Activated CD8-positive, alpha-beta T cell treated with anti-CD3 and anti-CD28 coated beads for 36 hours (primary cell): ENCODE results near the gene TGFBR2. TPM values are rescaled to one million over a fixed set of nuclear protein-coding genes. Genes with fewer than 3 reads are reported as not detected.

ENCODE experiments used
- ATAC-seq: fragments of 200-7000 bp; cut with Tn5 transposase; one replicate; pipeline ENCODE4 v1.10.0; 2021; ENCODE audit warnings: mild to moderate bottlenecking, moderate library complexity
- CTCF ChIA-PET: fragments of 350-600 bp; sonication (Branson Sonifier 250); formaldehyde crosslinking; loops from one replicate; lab custom pipeline; 2021; ENCODE audit warnings: antibody characterized with exemption; lab: Charles Lee
- POLR2A ChIA-PET: fragments of 350-600 bp; sonication (Branson Sonifier 250); formaldehyde crosslinking; loops from one replicate; lab custom pipeline; 2021; ENCODE audit warnings: antibody characterized with exemption; lab: Charles Lee
- DNase-seq: peaks from one replicate; pipeline ENCODE4 v3.0.0-alpha.2; 2020
- H3K27ac Mint-ChIP-seq: one replicate; pipeline ENCODE4 v1.8.0; 2021; ENCODE audit warnings: mild to moderate bottlenecking, mixed read lengths
- H3K27me3 Mint-ChIP-seq: one replicate; pipeline ENCODE4 v1.8.0; 2021; ENCODE audit warnings: mixed read lengths
- H3K36me3 Mint-ChIP-seq: one replicate; pipeline ENCODE4 v1.8.0; 2021; ENCODE audit warnings: low read depth, mixed read lengths
- H3K4me1 Mint-ChIP-seq: one replicate; pipeline ENCODE4 v1.8.0; 2021; ENCODE audit warnings: low read depth, mixed read lengths
- H3K4me3 Mint-ChIP-seq: one replicate; pipeline ENCODE4 v1.8.0; 2021; ENCODE audit warnings: mild to moderate bottlenecking, moderate library complexity, mixed read lengths
- H3K9me3 Mint-ChIP-seq: one replicate; pipeline ENCODE4 v1.8.0; 2021; ENCODE audit warnings: mixed read lengths
- CTCF ChIP-seq: fragments of 200-600 bp; IDR thresholded peaks from one replicate; pipeline ENCODE4 v1.8.0; 2022; ENCODE audit warnings: antibody characterized with exemption, mild to moderate bottlenecking
- intact Hi-C: fragments of 100-400 bp; cut with micrococcal nuclease; formaldehyde crosslinking; loops from one replicate; pipeline ENCODE4 v1.10.0; 2022
- total RNA-seq, 2 experiments: library from RNA; stranded (reverse); gene quantifications; one replicate each; pipeline ENCODE4 v1.2.3, GENCODE V29; 2021

The TGFBR2 gene
- total RNA-seq, 2 experiments from 2014 or later: 49.1 to 50.0 TPM

- Mint-ChIP-seq H3K9me3 (no peaks in the 10 kb centered on the region), H3K27ac (peak overlapping the region; percentile 98), H3K4me3 (no peak overlapping the region), H3K27me3 (no peaks in the 10 kb centered on the region), H3K36me3 (peaks cover 70% of the 10 kb centered on the region), H3K4me1 (peaks cover 94% of the 10 kb centered on the region)
- intact Hi-C loops: no loop called here
- TF ChIP-seq CTCF: no peak
- ChIA-PET CTCF (interaction anchor here (0.9 kb wide), 1 partner anchor 43 kb away, joined by 3 read pairs; no protein-coding TSS in a partner anchor), POLR2A (interaction anchor here (0.7 to 1.9 kb wide), 6 partner anchors 11 to 53 kb away, joined by 3 to 6 read pairs (median 4); no protein-coding TSS in a partner anchor)
- no peak for ATAC-seq
- DNase-seq: no peak
Observed at GRCh38 chr3:30662836-30663235, 56.4 kb downstream of the TGFBR2 start.

DNA sequence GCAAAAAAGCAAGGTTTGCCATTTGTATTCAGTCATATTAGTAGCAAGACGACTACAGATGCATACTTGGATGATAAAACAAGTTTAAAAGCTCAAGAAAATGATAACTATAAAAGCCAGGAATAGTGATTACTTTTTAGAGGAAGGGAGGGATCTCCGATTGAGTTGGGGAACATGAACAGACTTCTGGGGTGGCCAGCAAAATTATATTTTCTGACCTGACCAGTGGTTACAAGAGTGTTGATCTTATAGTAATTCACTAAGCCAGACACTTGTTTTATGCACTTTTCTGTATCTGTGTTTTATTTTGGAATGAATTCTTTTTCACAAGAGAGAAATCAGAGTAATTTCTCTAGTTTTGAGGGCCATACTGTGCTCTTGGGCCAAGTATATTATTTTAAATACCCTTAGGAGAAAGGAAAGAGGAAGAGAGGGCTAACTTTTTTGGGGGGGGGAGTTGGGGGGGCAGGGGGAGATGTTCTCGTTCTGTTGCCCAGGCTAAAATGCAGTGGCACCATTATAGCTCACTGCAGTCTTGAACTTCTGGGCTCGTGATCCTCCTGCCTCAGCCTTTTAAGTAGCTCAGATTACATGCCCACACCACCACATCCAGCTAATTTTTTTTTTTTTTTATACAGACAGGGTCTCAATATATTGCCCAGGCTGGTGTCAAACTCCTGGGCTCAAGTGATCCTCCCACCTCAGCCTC lies 57.3 kb downstream of the TGFBR2 start:
- no peak for TF ChIP-seq CTCF
- Mint-ChIP-seq H3K4me1 (peaks cover 94% of the 10 kb centered on the region), H3K27ac (peak overlapping the region; percentile 89), H3K9me3 (no peaks in the 10 kb centered on the region), H3K27me3 (no peaks in the 10 kb centered on the region), H3K36me3 (peaks cover 72% of the 10 kb centered on the region), H3K4me3 (peak overlapping the region; percentile 41)
- POLR2A ChIA-PET: interaction anchor here (1.1 to 2.7 kb wide), 6 partner anchors 8 to 53 kb away, joined by 3 to 14 read pairs (median 4); no protein-coding TSS in a partner anchor
- ATAC-seq (no peak), DNase-seq (no peak)
- CTCF ChIA-PET: interaction anchor here (1.8 to 2.1 kb wide), 2 partner anchors 8 to 35 kb away, joined by 4 read pairs; no protein-coding TSS in a partner anchor
- intact Hi-C loops: no loop called here

DNA sequence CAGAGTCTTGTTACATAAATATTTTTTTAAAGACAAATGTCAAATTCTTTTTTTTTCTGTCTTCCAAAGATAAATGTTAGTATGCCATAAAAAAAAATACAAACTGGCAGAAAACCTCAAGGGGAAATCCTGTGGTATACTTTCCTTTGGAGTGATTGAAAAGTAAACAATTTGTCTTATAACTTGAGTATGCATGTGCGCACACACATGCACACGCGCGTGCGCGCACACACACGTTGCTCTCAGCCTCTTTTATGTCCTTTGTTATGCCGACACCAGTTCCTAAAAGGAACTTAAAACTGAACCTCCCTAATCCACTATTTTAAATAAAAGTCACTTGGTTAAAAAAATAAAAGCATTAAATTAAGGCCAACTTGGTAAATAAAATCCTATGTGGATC lies 58.1 kb downstream of the TGFBR2 start:
- ChIA-PET CTCF (interaction anchor here (0.8 to 2.1 kb wide), 4 partner anchors 9 to 466 kb away, joined by 3 to 4 read pairs (median 4); no protein-coding TSS in a partner anchor), POLR2A (interaction anchor here (1.4 to 2.7 kb wide), 8 partner anchors 9 to 54 kb away, joined by 3 to 14 read pairs (median 4); no protein-coding TSS in a partner anchor)
- peak overlapping the region; percentile 89 for H3K27ac Mint-ChIP-seq
- H3K9me3 Mint-ChIP-seq: no peaks in the 10 kb centered on the region
- ATAC-seq: no peak
- peak; percentile 54 for DNase-seq
- H3K27me3 Mint-ChIP-seq: no peaks in the 10 kb centered on the region
- TF ChIP-seq CTCF: no peak
- peak overlapping the region; percentile 58 for H3K4me3 Mint-ChIP-seq
- H3K4me1 Mint-ChIP-seq: peaks cover 93% of the 10 kb centered on the region
- peaks cover 71% of the 10 kb centered on the region for H3K36me3 Mint-ChIP-seq
- intact Hi-C loops: no loop called here

DNA sequence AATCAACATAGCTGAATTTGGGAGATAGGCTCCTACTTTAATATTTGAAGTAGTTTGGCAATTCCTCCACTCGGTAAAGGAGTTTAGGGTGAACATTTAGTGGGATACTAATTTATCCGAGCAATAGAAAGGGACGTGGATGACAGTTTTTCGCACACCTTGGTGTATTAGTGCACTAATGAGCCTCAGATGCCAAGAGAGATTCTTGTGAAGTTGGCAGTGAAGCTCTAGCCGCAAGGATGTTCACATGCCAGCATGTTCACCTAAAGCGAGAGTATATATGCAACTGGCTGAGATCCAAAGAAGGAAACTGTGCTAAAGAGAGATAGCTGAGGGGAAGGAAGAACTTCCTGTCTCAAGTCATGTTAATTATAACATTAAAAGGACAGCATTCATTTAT lies 58.5 kb downstream of the TGFBR2 start:
- H3K27me3 Mint-ChIP-seq: no peaks in the 10 kb centered on the region
- ChIA-PET CTCF (interaction anchor here (0.8 to 2.1 kb wide), 6 partner anchors 10 to 466 kb away, joined by 3 to 11 read pairs (median 4); no protein-coding TSS in a partner anchor), POLR2A (interaction anchor here (1.3 to 2.7 kb wide), 8 partner anchors 9 to 55 kb away, joined by 3 to 14 read pairs (median 4); no protein-coding TSS in a partner anchor)
- peak overlapping the region; percentile 58 for H3K4me3 Mint-ChIP-seq
- H3K36me3 Mint-ChIP-seq: peaks cover 73% of the 10 kb centered on the region
- H3K9me3 Mint-ChIP-seq: no peaks in the 10 kb centered on the region
- H3K4me1 Mint-ChIP-seq: peaks cover 93% of the 10 kb centered on the region
- ATAC-seq (peak; percentile 18), DNase-seq (no peak)
- H3K27ac Mint-ChIP-seq: peak overlapping the region; percentile 89
- intact Hi-C loops: no loop called here
- TF ChIP-seq CTCF: no peak
